SK-N-SH treated with all-trans-retinoic acid at 6 μM for 48 hours (cell line): ENCODE results near the gene DGCR2.

ENCODE experiments used
- ATAC-seq: fragments of 200-7000 bp; cut with Tn5 transposase; 3 replicates; pipeline ENCODE4 v1.9.1; 2020; ENCODE audit warnings: mild to moderate bottlenecking, moderate library complexity
- BACH2 ChIP-seq: fragments of 250-450 bp; sonication (Bioruptor Pico); IDR thresholded peaks from 2 replicates; pipeline ENCODE4 v1.9.0; 2021; ENCODE audit warnings: mild to moderate bottlenecking, borderline replicate concordance
- CSDC2 ChIP-seq: fragments of 250-450 bp; sonication (Bioruptor Pico); IDR thresholded peaks from 2 replicates; pipeline ENCODE4 v1.5.0; 2020; ENCODE audit warnings: mild to moderate bottlenecking, moderate library complexity
- ESRRG ChIP-seq: fragments of 250-450 bp; sonication (Bioruptor Pico); IDR thresholded peaks from 2 replicates; pipeline ENCODE4 v1.6.1; 2021; ENCODE audit warnings: mild to moderate bottlenecking
- GLIS3 ChIP-seq: fragments of 250-450 bp; sonication (Bioruptor Pico); IDR thresholded peaks from 2 replicates; pipeline ENCODE4 v1.5.0; 2020; ENCODE audit warnings: mild to moderate bottlenecking, moderate library complexity
- ISL1 ChIP-seq: fragments of 250-450 bp; sonication (Bioruptor Pico); IDR thresholded peaks from 2 replicates; pipeline ENCODE4 v2.1.2; 2022; ENCODE audit warnings: mild to moderate bottlenecking, moderate library complexity
- OSR1 ChIP-seq: fragments of 250-450 bp; sonication (Bioruptor Pico); IDR thresholded peaks from 2 replicates; pipeline ENCODE4 v1.8.0; 2022; ENCODE audit warnings: moderate library complexity, mild to moderate bottlenecking, inconsistent platforms
- PPARA ChIP-seq: fragments of 250-450 bp; sonication (Bioruptor Pico); IDR thresholded peaks from 2 replicates; pipeline ENCODE4 v1.5.0; 2020; ENCODE audit warnings: mild to moderate bottlenecking, borderline replicate concordance
- RARB ChIP-seq: fragments of 250-450 bp; sonication (Bioruptor Pico); IDR thresholded peaks from 2 replicates; pipeline ENCODE4 v1.8.0; 2021; ENCODE audit warnings: mild to moderate bottlenecking, moderate library complexity
- SNAI2 ChIP-seq: fragments of 250-450 bp; sonication (Bioruptor Pico); IDR thresholded peaks from 2 replicates; pipeline ENCODE4 v1.5.0; 2020; ENCODE audit warnings: mild to moderate bottlenecking, moderate library complexity
- TCF4 ChIP-seq: fragments of 250-450 bp; sonication (Bioruptor Pico); IDR thresholded peaks from 2 replicates; pipeline ENCODE4 v1.8.0; 2021; ENCODE audit warnings: mild to moderate bottlenecking, moderate library complexity, borderline replicate concordance
- ZC3H10 ChIP-seq: fragments of 250-450 bp; sonication (Bioruptor Pico); IDR thresholded peaks from 2 replicates; pipeline ENCODE4 v1.5.1; 2021; ENCODE audit warnings: mild to moderate bottlenecking, moderate library complexity
- ZFP3 ChIP-seq: fragments of 250-450 bp; sonication (Bioruptor Pico); IDR thresholded peaks from 2 replicates; pipeline ENCODE4 v1.5.0; 2020; ENCODE audit warnings: mild to moderate bottlenecking, moderate library complexity
- ZFP30 ChIP-seq: fragments of 450-650 bp; formaldehyde crosslinking; IDR thresholded peaks from 2 replicates; pipeline ENCODE4 v1.5.0; 2022; ENCODE audit warnings: mild to moderate bottlenecking, moderate library complexity
- ZNF70 ChIP-seq: fragments of 450-650 bp; formaldehyde crosslinking; IDR thresholded peaks from 2 replicates; pipeline ENCODE4 v1.5.0; 2020; ENCODE audit warnings: mild to moderate bottlenecking, moderate library complexity
- ZNF8 ChIP-seq: fragments of 450-650 bp; formaldehyde crosslinking; IDR thresholded peaks from 2 replicates; pipeline ENCODE4 v1.5.0; 2020; ENCODE audit warnings: mild to moderate bottlenecking, moderate library complexity
- TF ChIP-seq, protein P1 (sequence below): fragments of 250-450 bp; sonication (Bioruptor Pico); IDR thresholded peaks from 2 replicates; pipeline ENCODE4 v1.5.0; 2020; ENCODE audit warnings: mild to moderate bottlenecking, moderate library complexity
- TF ChIP-seq, protein P2 (sequence below): fragments of 250-450 bp; sonication (Bioruptor Pico); IDR thresholded peaks from 2 replicates; pipeline ENCODE4 v1.5.1; 2020; ENCODE audit warnings: low read depth, mild to moderate bottlenecking, moderate library complexity
- TF ChIP-seq, protein P3 (sequence below): fragments of 250-450 bp; sonication (Bioruptor Pico); IDR thresholded peaks from 2 replicates; pipeline ENCODE4 v1.8.0; 2020; ENCODE audit warnings: mild to moderate bottlenecking, moderate library complexity, borderline replicate concordance
- TF ChIP-seq, protein P4 (sequence below): fragments of 250-450 bp; sonication (Bioruptor Pico); IDR thresholded peaks from 2 replicates; pipeline ENCODE4 v1.8.0; 2021; ENCODE audit warnings: low read depth, mild to moderate bottlenecking, moderate library complexity, borderline replicate concordance
- TF ChIP-seq, protein P5 (sequence below): fragments of 250-450 bp; sonication (Bioruptor Pico); IDR thresholded peaks from 2 replicates; pipeline ENCODE4 v1.5.1; 2021; ENCODE audit warnings: mild to moderate bottlenecking, moderate library complexity

The DGCR2 gene

DNA sequence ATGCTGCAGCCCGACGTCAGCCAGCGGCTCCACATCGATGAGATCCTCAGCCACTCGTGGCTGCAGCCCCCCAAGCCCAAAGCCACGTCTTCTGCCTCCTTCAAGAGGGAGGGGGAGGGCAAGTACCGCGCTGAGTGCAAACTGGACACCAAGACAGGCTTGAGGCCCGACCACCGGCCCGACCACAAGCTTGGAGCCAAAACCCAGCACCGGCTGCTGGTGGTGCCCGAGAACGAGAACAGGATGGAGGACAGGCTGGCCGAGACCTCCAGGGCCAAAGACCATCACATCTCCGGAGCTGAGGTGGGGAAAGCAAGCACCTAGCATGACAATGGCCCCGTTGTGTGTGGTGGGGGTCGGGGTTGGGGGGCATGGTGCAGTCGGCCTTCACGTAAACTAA lies 9.9 kb upstream of the DGCR2 start:
- no peak for ATAC-seq
- TF ChIP-seq, protein P1, sequence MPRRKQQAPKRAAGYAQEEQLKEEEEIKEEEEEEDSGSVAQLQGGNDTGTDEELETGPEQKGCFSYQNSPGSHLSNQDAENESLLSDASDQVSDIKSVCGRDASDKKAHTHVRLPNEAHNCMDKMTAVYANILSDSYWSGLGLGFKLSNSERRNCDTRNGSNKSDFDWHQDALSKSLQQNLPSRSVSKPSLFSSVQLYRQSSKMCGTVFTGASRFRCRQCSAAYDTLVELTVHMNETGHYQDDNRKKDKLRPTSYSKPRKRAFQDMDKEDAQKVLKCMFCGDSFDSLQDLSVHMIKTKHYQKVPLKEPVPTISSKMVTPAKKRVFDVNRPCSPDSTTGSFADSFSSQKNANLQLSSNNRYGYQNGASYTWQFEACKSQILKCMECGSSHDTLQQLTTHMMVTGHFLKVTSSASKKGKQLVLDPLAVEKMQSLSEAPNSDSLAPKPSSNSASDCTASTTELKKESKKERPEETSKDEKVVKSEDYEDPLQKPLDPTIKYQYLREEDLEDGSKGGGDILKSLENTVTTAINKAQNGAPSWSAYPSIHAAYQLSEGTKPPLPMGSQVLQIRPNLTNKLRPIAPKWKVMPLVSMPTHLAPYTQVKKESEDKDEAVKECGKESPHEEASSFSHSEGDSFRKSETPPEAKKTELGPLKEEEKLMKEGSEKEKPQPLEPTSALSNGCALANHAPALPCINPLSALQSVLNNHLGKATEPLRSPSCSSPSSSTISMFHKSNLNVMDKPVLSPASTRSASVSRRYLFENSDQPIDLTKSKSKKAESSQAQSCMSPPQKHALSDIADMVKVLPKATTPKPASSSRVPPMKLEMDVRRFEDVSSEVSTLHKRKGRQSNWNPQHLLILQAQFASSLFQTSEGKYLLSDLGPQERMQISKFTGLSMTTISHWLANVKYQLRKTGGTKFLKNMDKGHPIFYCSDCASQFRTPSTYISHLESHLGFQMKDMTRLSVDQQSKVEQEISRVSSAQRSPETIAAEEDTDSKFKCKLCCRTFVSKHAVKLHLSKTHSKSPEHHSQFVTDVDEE (CRISPR knock-in tag), result no peak
- TF ChIP-seq, protein P2, sequence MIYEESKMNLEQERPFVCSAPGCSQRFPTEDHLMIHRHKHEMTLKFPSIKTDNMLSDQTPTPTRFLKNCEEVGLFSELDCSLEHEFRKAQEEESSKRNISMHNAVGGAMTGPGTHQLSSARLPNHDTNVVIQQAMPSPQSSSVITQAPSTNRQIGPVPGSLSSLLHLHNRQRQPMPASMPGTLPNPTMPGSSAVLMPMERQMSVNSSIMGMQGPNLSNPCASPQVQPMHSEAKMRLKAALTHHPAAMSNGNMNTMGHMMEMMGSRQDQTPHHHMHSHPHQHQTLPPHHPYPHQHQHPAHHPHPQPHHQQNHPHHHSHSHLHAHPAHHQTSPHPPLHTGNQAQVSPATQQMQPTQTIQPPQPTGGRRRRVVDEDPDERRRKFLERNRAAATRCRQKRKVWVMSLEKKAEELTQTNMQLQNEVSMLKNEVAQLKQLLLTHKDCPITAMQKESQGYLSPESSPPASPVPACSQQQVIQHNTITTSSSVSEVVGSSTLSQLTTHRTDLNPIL, result no peak
- TF ChIP-seq ZC3H10 (no peak), ZNF8 (CRISPR knock-in tag) (no peak), ISL1 (CRISPR knock-in tag) (no peak), BACH2 (no peak), ZNF70 (no peak), ZFP30 (CRISPR knock-in tag) (no peak), SNAI2 (CRISPR knock-in tag) (no peak), RARB (CRISPR knock-in tag) (no peak), ESRRG (CRISPR knock-in tag) (no peak), CSDC2 (CRISPR knock-in tag) (no peak), GLIS3 (CRISPR knock-in tag) (no peak)
- TF ChIP-seq, protein P3, sequence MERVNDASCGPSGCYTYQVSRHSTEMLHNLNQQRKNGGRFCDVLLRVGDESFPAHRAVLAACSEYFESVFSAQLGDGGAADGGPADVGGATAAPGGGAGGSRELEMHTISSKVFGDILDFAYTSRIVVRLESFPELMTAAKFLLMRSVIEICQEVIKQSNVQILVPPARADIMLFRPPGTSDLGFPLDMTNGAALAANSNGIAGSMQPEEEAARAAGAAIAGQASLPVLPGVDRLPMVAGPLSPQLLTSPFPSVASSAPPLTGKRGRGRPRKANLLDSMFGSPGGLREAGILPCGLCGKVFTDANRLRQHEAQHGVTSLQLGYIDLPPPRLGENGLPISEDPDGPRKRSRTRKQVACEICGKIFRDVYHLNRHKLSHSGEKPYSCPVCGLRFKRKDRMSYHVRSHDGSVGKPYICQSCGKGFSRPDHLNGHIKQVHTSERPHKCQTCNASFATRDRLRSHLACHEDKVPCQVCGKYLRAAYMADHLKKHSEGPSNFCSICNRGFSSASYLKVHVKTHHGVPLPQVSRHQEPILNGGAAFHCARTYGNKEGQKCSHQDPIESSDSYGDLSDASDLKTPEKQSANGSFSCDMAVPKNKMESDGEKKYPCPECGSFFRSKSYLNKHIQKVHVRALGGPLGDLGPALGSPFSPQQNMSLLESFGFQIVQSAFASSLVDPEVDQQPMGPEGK (CRISPR knock-in tag), result no peak
- TF ChIP-seq, protein P4, sequence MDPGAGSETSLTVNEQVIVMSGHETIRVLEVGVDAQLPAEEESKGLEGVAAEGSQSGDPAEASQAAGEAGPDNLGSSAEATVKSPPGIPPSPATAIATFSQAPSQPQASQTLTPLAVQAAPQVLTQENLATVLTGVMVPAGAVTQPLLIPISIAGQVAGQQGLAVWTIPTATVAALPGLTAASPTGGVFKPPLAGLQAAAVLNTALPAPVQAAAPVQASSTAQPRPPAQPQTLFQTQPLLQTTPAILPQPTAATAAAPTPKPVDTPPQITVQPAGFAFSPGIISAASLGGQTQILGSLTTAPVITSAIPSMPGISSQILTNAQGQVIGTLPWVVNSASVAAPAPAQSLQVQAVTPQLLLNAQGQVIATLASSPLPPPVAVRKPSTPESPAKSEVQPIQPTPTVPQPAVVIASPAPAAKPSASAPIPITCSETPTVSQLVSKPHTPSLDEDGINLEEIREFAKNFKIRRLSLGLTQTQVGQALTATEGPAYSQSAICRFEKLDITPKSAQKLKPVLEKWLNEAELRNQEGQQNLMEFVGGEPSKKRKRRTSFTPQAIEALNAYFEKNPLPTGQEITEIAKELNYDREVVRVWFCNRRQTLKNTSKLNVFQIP (CRISPR knock-in tag), result no peak
- TF ChIP-seq, protein P5, sequence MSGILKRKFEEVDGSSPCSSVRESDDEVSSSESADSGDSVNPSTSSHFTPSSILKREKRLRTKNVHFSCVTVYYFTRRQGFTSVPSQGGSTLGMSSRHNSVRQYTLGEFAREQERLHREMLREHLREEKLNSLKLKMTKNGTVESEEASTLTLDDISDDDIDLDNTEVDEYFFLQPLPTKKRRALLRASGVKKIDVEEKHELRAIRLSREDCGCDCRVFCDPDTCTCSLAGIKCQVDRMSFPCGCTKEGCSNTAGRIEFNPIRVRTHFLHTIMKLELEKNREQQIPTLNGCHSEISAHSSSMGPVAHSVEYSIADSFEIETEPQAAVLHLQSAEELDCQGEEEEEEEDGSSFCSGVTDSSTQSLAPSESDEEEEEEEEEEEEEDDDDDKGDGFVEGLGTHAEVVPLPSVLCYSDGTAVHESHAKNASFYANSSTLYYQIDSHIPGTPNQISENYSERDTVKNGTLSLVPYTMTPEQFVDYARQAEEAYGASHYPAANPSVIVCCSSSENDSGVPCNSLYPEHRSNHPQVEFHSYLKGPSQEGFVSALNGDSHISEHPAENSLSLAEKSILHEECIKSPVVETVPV, result no peak

DNA sequence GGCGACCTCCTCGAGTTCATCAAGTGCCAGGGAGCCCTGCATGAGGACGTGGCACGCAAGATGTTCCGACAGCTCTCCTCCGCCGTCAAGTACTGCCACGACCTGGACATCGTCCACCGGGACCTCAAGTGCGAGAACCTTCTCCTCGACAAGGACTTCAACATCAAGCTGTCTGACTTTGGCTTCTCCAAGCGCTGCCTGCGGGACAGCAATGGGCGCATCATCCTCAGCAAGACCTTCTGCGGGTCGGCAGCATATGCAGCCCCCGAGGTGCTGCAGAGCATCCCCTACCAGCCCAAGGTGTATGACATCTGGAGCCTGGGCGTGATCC lies 9.4 kb upstream of the DGCR2 start:
- no peak for ATAC-seq
- TF ChIP-seq TCF4 (no peak), OSR1 (CRISPR knock-in tag) (no peak), ISL1 (CRISPR knock-in tag) (no peak), ZFP3 (CRISPR knock-in tag) (no peak), ZFP30 (CRISPR knock-in tag) (no peak), ZNF70 (no peak), PPARA (CRISPR knock-in tag) (no peak), RARB (CRISPR knock-in tag) (no peak), SNAI2 (CRISPR knock-in tag) (no peak), BACH2 (no peak), GLIS3 (CRISPR knock-in tag) (no peak), ZNF8 (CRISPR knock-in tag) (no peak)
- TF ChIP-seq, protein P3 (CRISPR knock-in tag), result no peak
- TF ChIP-seq, protein P5, result no peak
- TF ChIP-seq, protein P2, result no peak
- TF ChIP-seq, protein P1 (CRISPR knock-in tag), result no peak
- TF ChIP-seq, protein P4 (CRISPR knock-in tag), result no peak
